ENCODE measurements around the gene EFCAB5.
"Not testable (repeated sequence)": the region's sequence is repeated elsewhere in the genome, so short reads cannot be mapped to it uniquely, and the experiment has no call there.

Gene EFCAB5

GRCh38 chr17:30031214-30031869 is 89.9 kb downstream of the EFCAB5 start:
- in situ Hi-C loops (cut with HindIII; ENCODE audit: low sequenced_read_pairs): no loop called here
- no peak overlapping the region for H3K4me3 ChIP-seq (ENCODE audit: low read depth, low read length)
- TF ChIP-seq CTCF (IDR thresholded peaks at IDR 0.05; ENCODE audit: low read depth, low read length): no peak
- no peak for DNase-seq (ENCODE audit: low read depth, low spot score)

- DNase-seq (ENCODE audit: low read depth, low spot score): no peak
- TF ChIP-seq CTCF (IDR thresholded peaks at IDR 0.05; ENCODE audit: low read depth, low read length): no peak
- in situ Hi-C loops (cut with HindIII; ENCODE audit: low sequenced_read_pairs): no loop called here
- H3K4me3 ChIP-seq (ENCODE audit: low read depth, low read length): no peak overlapping the region
Observed at GRCh38 chr17:30035369-30035768, 93.9 kb downstream of the EFCAB5 start.

GRCh38 chr17:30040719-30041518 is 99.5 kb downstream of the EFCAB5 start:
- DNase-seq (ENCODE audit: low read depth, low spot score): peak; percentile 50
- H3K4me3 ChIP-seq (ENCODE audit: low read depth, low read length); in situ Hi-C loops (cut with HindIII; ENCODE audit: low sequenced_read_pairs): not testable (repeated sequence)

GRCh38 chr17:30041551-30041950 is 100.1 kb downstream of the EFCAB5 start:
- no peak overlapping the region for H3K4me3 ChIP-seq (ENCODE audit: low read depth, low read length)
- no peak for TF ChIP-seq CTCF (IDR thresholded peaks at IDR 0.05; ENCODE audit: low read depth, low read length)
- DNase-seq (ENCODE audit: low read depth, low spot score): no peak
- in situ Hi-C loops (cut with HindIII; ENCODE audit: low sequenced_read_pairs): no loop called here

DNA sequence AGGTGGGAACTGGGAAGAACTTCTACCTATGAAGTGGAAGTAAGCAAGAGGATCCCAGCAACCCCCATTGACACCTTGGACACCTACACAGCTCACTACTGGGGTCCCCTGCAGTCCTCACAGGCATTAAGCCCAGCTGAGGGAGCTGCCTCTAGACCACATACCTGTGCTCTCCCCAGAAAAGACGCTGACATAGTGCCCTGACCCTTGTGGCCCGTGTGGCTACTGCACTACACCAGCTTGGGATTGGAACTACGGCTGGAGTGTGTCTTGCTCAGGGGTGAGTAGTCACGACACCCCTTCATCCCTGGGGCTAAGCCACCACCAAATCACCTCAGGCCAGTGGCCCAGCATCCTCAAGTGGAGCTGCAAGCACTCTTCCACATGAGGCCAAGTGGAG is 120.9 kb downstream of the EFCAB5 start:
- DNase-seq (ENCODE audit: low read depth, low spot score): no peak
- in situ Hi-C loops (cut with HindIII; ENCODE audit: low sequenced_read_pairs): no loop called here
- no peak overlapping the region for H3K4me3 ChIP-seq (ENCODE audit: low read depth, low read length)
- TF ChIP-seq CTCF (IDR thresholded peaks at IDR 0.05; ENCODE audit: low read depth, low read length): no peak

GRCh38 chr17:30064738-30065137 is 123.3 kb downstream of the EFCAB5 start:
- no peak for DNase-seq (ENCODE audit: low read depth, low spot score)
- in situ Hi-C loops (cut with HindIII; ENCODE audit: low sequenced_read_pairs): no loop called here
- no peak for TF ChIP-seq CTCF (IDR thresholded peaks at IDR 0.05; ENCODE audit: low read depth, low read length)
- no peak overlapping the region for H3K4me3 ChIP-seq (ENCODE audit: low read depth, low read length)

- DNase-seq (ENCODE audit: low read depth, low spot score): no peak
- H3K4me3 ChIP-seq (ENCODE audit: low read depth, low read length): no peak overlapping the region
- in situ Hi-C loops (cut with HindIII; ENCODE audit: low sequenced_read_pairs): no loop called here
- no peak for TF ChIP-seq CTCF (IDR thresholded peaks at IDR 0.05; ENCODE audit: low read depth, low read length)
Observed at GRCh38 chr17:30068465-30068864, 127.0 kb downstream of the EFCAB5 start.
